ENCODE measurements around the gene CD3D. TPM values are rescaled to one million over a fixed set of nuclear protein-coding genes. Genes with fewer than 3 reads are reported as not detected.

CD3D gene
- total RNA-seq, 1 experiment from 2014 or later: not detected

- H3K27me3 ChIP-seq: peaks cover 6% of the 10 kb centered on the region
- DNase-seq: no peak
- no peak overlapping the region for H3K4me3 ChIP-seq
- no peaks in the 10 kb centered on the region for H3K9me3 ChIP-seq
- no peaks in the 10 kb centered on the region for H3K36me3 ChIP-seq
These were observed 743 bp upstream of the CD3D start for GRCh38 chr11:118343248-118343647.

DNA sequence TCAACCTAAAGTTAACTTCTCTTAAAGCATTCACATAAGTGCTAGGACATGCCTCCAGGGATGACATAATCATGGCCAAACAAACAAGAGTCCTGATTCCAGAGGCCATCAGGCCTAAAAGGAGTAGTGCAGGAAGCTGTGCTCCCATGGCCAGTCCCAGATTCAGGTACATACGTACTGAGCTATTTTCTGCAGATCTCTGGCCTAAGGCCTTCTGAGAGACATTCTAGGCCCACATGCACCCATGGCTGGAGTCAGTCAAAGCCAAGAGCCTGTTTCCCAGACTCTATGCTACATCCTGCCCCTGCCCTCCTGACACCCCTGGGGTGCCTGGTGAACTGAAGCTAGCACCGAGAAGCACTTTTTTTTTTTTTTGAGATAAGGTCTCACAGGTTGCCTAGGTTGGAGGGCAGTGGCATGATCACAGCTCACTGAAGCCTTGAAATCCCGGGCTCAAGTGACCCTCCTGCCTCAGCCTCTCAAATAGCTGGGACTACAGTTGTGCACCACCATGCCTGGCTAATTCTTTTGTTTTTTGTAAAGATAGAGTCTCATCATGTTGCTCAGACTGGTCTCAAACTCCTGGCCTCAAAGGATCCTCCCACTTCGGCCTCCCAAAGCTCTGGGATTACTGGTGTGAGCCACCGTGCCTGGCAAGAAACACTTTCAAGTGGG lies 553 bp downstream of the CD3D start:
- no peaks in the 10 kb centered on the region for H3K36me3 ChIP-seq
- H3K27me3 ChIP-seq: peaks cover 2% of the 10 kb centered on the region; the same call in 1 of the 2 replicates
- no peak overlapping the region for H3K4me3 ChIP-seq
- no peak for DNase-seq
- H3K9me3 ChIP-seq: no peaks in the 10 kb centered on the region

DNA sequence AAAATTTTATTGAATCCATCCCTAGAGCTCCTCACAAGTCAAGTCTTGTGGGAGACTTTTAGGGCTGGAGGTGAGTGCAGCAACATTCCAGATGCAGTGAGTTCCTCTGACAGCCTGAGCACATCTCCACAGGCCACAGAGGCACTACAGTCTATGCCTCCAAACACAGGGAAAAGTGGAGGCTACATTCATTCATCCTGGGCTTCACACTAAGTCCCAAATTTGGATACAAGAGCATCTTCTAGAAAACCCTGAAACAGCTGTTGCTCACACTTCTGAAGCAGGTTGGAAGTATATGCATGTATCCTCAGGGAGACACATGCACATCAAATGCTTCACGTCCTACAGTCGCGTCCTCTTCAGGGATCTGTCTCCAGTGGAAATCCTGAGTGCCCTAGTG lies 1.2 kb downstream of the CD3D start:
- no peak for DNase-seq
- Histone ChIP-seq H3K4me3 (no peak overlapping the region), H3K36me3 (no peaks in the 10 kb centered on the region), H3K27me3 (peaks cover 2% of the 10 kb centered on the region; the same call in 1 of the 2 replicates), H3K9me3 (no peaks in the 10 kb centered on the region)

GRCh38 chr11:118340449-118340848 lies 2.1 kb downstream of the CD3D start:
- Histone ChIP-seq H3K27me3 (peaks cover 2% of the 10 kb centered on the region; the same call in 1 of the 2 replicates), H3K4me3 (no peak overlapping the region)
- no peak for DNase-seq

DNA sequence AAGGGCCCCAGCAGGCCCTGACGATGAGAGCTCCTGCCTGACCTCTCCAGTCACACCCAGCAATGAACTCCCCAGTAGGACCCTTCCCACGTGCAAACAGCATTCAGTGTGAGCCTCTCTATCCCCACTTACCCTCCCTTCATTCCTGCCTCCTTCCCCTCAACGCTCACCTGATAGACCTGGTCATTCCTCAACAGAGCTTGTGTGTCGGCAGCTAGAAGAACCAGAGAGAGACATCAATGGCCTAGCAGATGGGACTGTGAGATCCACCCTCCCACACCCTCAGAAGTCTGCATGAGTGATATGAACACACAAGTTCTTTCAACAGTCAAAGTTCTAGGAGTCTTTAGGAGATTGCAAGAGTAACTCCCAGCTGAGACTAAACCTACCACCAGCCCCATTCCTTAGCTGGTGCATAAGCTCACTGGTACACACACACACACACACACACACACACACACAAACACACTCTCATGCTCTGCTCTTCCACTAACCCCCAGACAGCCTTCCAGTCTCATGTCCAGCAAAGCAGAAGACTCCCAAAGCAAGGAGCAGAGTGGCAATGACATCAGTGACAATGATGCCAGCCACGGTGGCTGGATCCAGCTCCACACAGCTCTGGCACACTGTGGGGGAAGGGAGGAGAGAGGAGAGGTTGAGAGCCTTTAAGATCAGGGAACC lies 3.1 kb downstream of the CD3D start:
- no peaks in the 10 kb centered on the region for H3K36me3 ChIP-seq
- H3K4me3 ChIP-seq: no peak overlapping the region
- no peaks in the 10 kb centered on the region for H3K9me3 ChIP-seq
- H3K27me3 ChIP-seq: no peaks in the 10 kb centered on the region; the same call in 1 of the 2 replicates
- DNase-seq: no peak

More at GRCh38 chr11:118340449-118340848, 2.1 kb downstream of the CD3D start:
- Histone ChIP-seq H3K36me3 (no peaks in the 10 kb centered on the region), H3K9me3 (no peaks in the 10 kb centered on the region)

DNA sequence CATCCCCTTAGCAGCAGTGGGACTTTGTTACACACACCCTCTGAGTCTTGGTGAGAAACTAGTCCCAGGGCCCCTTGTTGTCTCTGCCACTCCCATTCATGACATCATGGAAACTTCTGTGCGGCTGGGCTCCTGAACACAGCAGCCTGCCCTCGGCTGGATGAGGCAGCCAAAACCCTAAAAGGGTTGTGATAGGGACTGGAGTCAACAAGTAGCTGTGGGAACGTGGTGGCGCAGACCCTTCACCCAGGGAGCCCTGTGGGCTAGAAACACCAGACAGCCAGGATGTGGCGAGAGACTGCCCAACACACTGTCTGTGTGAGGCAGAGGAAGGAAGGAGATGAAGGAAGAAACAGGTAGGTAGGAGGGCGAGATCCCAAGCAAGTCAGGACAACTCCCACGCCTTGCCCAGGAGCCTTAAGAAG lies 3.9 kb downstream of the CD3D start:
- Histone ChIP-seq H3K36me3 (no peaks in the 10 kb centered on the region), H3K4me3 (no peak overlapping the region), H3K27me3 (no peaks in the 10 kb centered on the region; the same call in 1 of the 2 replicates), H3K9me3 (no peaks in the 10 kb centered on the region)
- DNase-seq: no peak

DNA sequence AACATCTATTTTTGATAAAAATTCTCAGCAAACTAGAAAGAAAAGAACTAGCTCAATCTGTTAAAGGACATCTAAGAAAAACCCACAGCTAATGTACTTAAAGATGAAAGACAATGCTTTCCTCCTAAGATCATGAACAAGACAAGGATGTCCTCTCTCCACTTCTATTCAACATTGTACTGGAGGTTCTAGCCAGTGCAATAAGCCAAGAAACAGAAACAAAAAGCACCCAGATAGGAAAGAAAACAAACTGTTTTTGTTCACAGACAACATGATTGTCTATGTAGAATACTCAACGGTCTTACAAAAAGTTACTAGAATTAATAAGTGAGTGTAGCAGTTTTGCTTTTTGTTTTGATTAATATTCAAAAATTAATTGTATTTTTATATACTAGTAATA lies 7.8 kb downstream of the CD3D start:
- Histone ChIP-seq H3K4me3 (no peak overlapping the region), H3K36me3 (no peaks in the 10 kb centered on the region), H3K9me3 (no peaks in the 10 kb centered on the region), H3K27me3 (no peaks in the 10 kb centered on the region; the same call in 1 of the 2 replicates)
- DNase-seq: no peak

DNA sequence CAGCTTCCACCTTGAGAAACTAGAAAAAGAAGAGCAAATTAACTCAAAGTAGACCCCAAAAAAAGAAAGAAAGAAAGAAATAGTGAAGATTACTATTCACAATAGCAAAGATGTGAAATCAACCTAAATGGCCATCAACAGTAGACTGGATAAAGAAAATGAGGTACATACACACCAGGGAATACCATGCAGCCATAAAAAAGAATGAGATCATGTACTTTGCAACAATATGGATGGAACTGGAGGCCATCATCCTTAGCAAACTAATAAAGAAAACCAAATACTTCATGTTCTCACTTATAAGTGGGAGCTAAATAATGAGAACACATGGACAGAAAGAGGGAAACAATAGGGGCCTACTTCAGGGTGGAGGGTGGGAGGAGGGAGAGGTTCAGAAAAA lies 13.8 kb downstream of the CD3D start:
- H3K9me3 ChIP-seq: no peaks in the 10 kb centered on the region
- peaks cover 12% of the 10 kb centered on the region for H3K27me3 ChIP-seq
- H3K36me3 ChIP-seq: no peaks in the 10 kb centered on the region
- H3K4me3 ChIP-seq: no peak overlapping the region
- DNase-seq: no peak

GRCh38 chr11:118325283-118325682 lies 17.2 kb downstream of the CD3D start:
- Histone ChIP-seq H3K4me3 (no peak overlapping the region), H3K36me3 (no peaks in the 10 kb centered on the region), H3K9me3 (no peaks in the 10 kb centered on the region), H3K27me3 (peaks cover 12% of the 10 kb centered on the region)
- no peak for DNase-seq

DNA sequence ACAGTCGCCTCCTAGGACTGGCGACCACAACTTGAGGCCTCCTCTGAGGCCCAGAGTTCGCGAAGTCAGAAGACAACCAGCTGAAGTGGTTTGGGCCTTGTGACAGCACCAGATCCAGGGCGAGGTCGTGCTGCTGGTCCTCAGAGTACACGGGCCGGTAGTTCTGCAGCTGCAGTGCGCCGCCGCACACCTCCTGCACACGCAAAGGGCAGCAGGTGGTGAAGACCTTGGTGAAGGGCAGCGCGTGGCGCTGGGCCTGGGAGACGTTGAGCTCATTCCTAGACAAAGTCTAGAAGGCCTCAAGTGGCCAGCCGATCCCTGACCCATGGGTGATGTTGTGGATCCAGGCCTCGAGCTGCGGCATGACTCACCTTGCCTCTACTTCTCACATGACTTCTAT lies 19.8 kb downstream of the CD3D start:
- no peaks in the 10 kb centered on the region for H3K9me3 ChIP-seq
- DNase-seq: no peak
- H3K4me3 ChIP-seq: no peak overlapping the region
- peaks cover 3% of the 10 kb centered on the region for H3K27me3 ChIP-seq
- no peaks in the 10 kb centered on the region for H3K36me3 ChIP-seq

- no peaks in the 10 kb centered on the region for H3K9me3 ChIP-seq
- no peaks in the 10 kb centered on the region for H3K36me3 ChIP-seq
- no peaks in the 10 kb centered on the region for H3K27me3 ChIP-seq
- DNase-seq: no peak
- H3K4me3 ChIP-seq: no peak overlapping the region
These were observed 21.0 kb downstream of the CD3D start for GRCh38 chr11:118321386-118322082.

- Histone ChIP-seq H3K9me3 (no peaks in the 10 kb centered on the region), H3K36me3 (no peaks in the 10 kb centered on the region), H3K4me3 (no peak overlapping the region), H3K27me3 (no peaks in the 10 kb centered on the region)
- DNase-seq: no peak
These were observed 22.0 kb downstream of the CD3D start for GRCh38 chr11:118320515-118320914.

- Histone ChIP-seq H3K9me3 (no peaks in the 10 kb centered on the region), H3K4me3 (no peak overlapping the region), H3K27me3 (no peaks in the 10 kb centered on the region), H3K36me3 (no peaks in the 10 kb centered on the region)
- no peak for DNase-seq
These were observed 23.2 kb downstream of the CD3D start for GRCh38 chr11:118319337-118319707.

- Histone ChIP-seq H3K36me3 (no peaks in the 10 kb centered on the region), H3K9me3 (no peaks in the 10 kb centered on the region), H3K27me3 (no peaks in the 10 kb centered on the region), H3K4me3 (no peak overlapping the region)
- no peak for DNase-seq
These were observed 23.7 kb downstream of the CD3D start for GRCh38 chr11:118318581-118319336.

GRCh38 chr11:118318124-118318523 lies 24.4 kb downstream of the CD3D start:
- Histone ChIP-seq H3K4me3 (no peak overlapping the region), H3K36me3 (no peaks in the 10 kb centered on the region), H3K27me3 (no peaks in the 10 kb centered on the region), H3K9me3 (no peaks in the 10 kb centered on the region)
- no peak for DNase-seq

- peaks cover 8% of the 10 kb centered on the region; the same call in 1 of the 2 replicates for H3K27me3 ChIP-seq
- DNase-seq: no peak
- no peaks in the 10 kb centered on the region for H3K36me3 ChIP-seq
- H3K4me3 ChIP-seq: no peak overlapping the region
- no peaks in the 10 kb centered on the region for H3K9me3 ChIP-seq
These were observed 27.5 kb downstream of the CD3D start for GRCh38 chr11:118314988-118315411.

DNA sequence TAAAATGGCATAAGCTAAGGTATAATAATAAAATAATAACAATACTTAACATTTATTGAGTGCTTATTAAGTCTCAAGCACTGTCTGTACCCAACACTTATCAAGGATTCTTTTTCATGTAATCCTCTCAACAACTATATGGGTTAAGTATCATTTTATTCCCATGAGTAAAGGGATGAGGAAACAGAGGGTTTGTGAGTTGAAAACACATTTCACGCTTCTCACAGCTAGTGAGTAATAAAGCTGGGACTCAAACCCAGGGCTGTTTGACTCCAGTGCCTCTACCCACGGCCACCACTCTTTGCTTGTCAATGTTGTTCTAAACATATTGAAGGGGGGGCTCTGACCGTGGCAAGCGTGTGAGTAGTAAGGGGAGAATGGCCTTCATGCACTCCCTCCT lies 29.3 kb downstream of the CD3D start:
- H3K27me3 ChIP-seq: peaks cover 8% of the 10 kb centered on the region; the same call in 1 of the 2 replicates
- no peak for DNase-seq
- H3K36me3 ChIP-seq: no peaks in the 10 kb centered on the region
- no peak overlapping the region for H3K4me3 ChIP-seq
- no peaks in the 10 kb centered on the region for H3K9me3 ChIP-seq
